GM23248 (cell line): Measurements from ENCODE around the gene PSORS1C1. TPM values are rescaled to one million over a fixed set of nuclear protein-coding genes. Genes with fewer than 3 reads are reported as not detected.

Experiments
- DNase-seq: peaks from one replicate; pipeline ENCODE4 v3.0.0-alpha.2; 2015
- H2AFZ ChIP-seq: fragments of 200-600 bp; sonication (generic); 2 replicates; pipeline ENCODE4 v1.6.1; 2016; ENCODE audit warnings: antibody characterized with exemption
- H3F3A ChIP-seq: fragments of 200-600 bp; sonication (generic); 2 replicates; pipeline ENCODE4 v1.6.1; 2016; ENCODE audit warnings: mild to moderate bottlenecking, antibody characterized with exemption, mixed run types; ENCODE audit not compliant: insufficient read depth
- H3K27ac ChIP-seq: fragments of 200-600 bp; sonication (generic); 2 replicates; pipeline ENCODE4 v1.5.1; 2016; ENCODE audit warnings: mild to moderate bottlenecking
- H3K27me3 ChIP-seq: fragments of 200-600 bp; sonication (generic); replicated peaks from 2 replicates; pipeline ENCODE4 v1.6.1; 2016; ENCODE audit warnings: mild to moderate bottlenecking; ENCODE audit not compliant: insufficient read depth
- H3K36me3 ChIP-seq: fragments of 200-600 bp; sonication (generic); 2 replicates; pipeline ENCODE4 v1.6.1; 2016; ENCODE audit warnings: low read depth, mild to moderate bottlenecking
- H3K4me1 ChIP-seq: fragments of 200-600 bp; sonication (generic); 2 replicates; pipeline ENCODE4 v1.6.1; 2016; ENCODE audit warnings: mild to moderate bottlenecking; ENCODE audit not compliant: insufficient read depth
- H3K4me2 ChIP-seq: fragments of 200-600 bp; sonication (generic); one replicate; pipeline ENCODE4 v1.6.1; 2016; ENCODE audit warnings: mild to moderate bottlenecking; ENCODE audit not compliant: unreplicated experiment
- H3K4me3 ChIP-seq: fragments of 200-600 bp; sonication (generic); 2 replicates; pipeline ENCODE4 v1.5.1; 2016; ENCODE audit warnings: mild to moderate bottlenecking
- H3K79me2 ChIP-seq: fragments of 200-600 bp; sonication (generic); 2 replicates; pipeline ENCODE4 v1.6.1; 2016; ENCODE audit warnings: mild to moderate bottlenecking; ENCODE audit not compliant: insufficient read depth
- H3K9ac ChIP-seq: fragments of 200-600 bp; sonication (generic); 2 replicates; pipeline ENCODE4 v1.6.1; 2016; ENCODE audit warnings: mild to moderate bottlenecking
- H3K9me2 ChIP-seq: fragments of 200-600 bp; sonication (generic); 2 replicates; pipeline ENCODE4 v1.6.1; 2016; ENCODE audit warnings: mixed run types, mild to moderate bottlenecking, moderate library complexity; ENCODE audit not compliant: insufficient read depth
- H3K9me3 ChIP-seq: fragments of 200-600 bp; sonication (generic); one replicate; pipeline ENCODE4 v1.6.1; 2017; ENCODE audit warnings: low read depth
- H4K20me1 ChIP-seq: fragments of 200-600 bp; sonication (generic); 2 replicates; pipeline ENCODE4 v1.6.0; 2016; ENCODE audit not compliant: insufficient read depth
- EZH2 ChIP-seq: fragments of 200-600 bp; sonication (generic); IDR thresholded peaks from 2 replicates; pipeline ENCODE4 v1.6.1; 2018; ENCODE audit warnings: antibody characterized with exemption, mild to moderate bottlenecking; ENCODE audit not compliant: insufficient read depth, poor library complexity, severe bottlenecking
- EZH2phosphoT487 ChIP-seq: fragments of 200-600 bp; sonication (generic); IDR thresholded peaks from 2 replicates; pipeline ENCODE4 v1.6.1; 2018; ENCODE audit warnings: antibody characterized with exemption, moderate library complexity, mild to moderate bottlenecking, low read depth; ENCODE audit not compliant: insufficient read depth
- WGBS, 2 experiments: methylation state at CpG; one replicate each; pipeline ENCODE4 v1.1.6; 2015 to 2017; ENCODE audit warnings: low lambda C conversion rate in 2 of 2, low coverage in 1 of 2; ENCODE audit errors: missing lambda C conversion rate in 2 of 2; 5-methylcytosine and 5-hydroxymethylcytosine counted together
- in situ Hi-C: fragments of 300-500 bp; cut with MboI; formaldehyde crosslinking; loops from 2 replicates; pipeline ENCODE4 v1.15.0; 2020
- polyA plus RNA-seq: library from polyadenylated mRNA; unstranded; fragments of >200 nt; fragmentation: Nextera tagmentation; extraction: Ambion mirVana; gene quantifications from 2 replicates; pipeline ENCODE4 v1.2.1, GENCODE V29; 2016
- total RNA-seq: library from RNA; depleted of rRNA; stranded (reverse); fragments of >200 nt; shearing (Covaris generic); gene quantifications from 2 replicates; pipeline ENCODE4 v1.2.3, GENCODE V29; 2014

The PSORS1C1 gene
- total and polyA plus RNA-seq, 2 experiments from 2014 or later, result 0.22 to 2.6 TPM

DNA sequence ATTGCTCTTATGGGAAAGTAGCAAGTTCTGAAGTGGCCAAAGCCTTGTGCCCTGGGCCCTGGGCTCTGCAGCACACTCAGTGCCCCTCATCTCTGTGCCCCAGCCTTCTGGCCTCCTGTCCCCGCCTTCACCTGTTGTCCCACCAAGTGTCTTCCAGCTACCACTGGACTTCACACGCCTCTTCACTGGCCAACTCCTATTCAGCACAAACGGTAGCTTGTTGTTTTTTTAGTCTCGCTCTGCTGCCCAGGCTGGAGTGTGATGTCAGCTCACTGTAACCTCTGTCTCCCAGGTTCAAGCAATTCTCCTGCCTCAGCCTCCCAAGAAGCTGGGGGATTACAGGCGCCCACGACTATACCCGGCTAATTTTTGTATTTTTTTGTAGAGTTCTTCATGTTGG, 38.2 kb downstream of the PSORS1C1 start:
- Histone ChIP-seq H3K4me1 (no peaks in the 10 kb centered on the region), H3K9ac (no peak overlapping the region), H3K79me2 (no peaks in the 10 kb centered on the region), H3K27me3 (no peaks in the 10 kb centered on the region), H3K4me2 (no peak overlapping the region), H3K36me3 (no peaks in the 10 kb centered on the region), H2AFZ (no peak overlapping the region), H3K27ac (no peak overlapping the region), H3F3A (no peaks in the 10 kb centered on the region), H3K9me3 (no peaks in the 10 kb centered on the region), H3K9me2 (no peaks in the 10 kb centered on the region), H3K4me3 (no peak overlapping the region), H4K20me1 (no peaks in the 10 kb centered on the region)
- 80 to 84% methylated on average over 7 of the region's 7 CpGs for WGBS, 2 experiments
- in situ Hi-C loops, result no loop called here
- no peak for DNase-seq
- no peak for TF ChIP-seq EZH2
- no peak for TF ChIP-seq EZH2phosphoT487

DNA sequence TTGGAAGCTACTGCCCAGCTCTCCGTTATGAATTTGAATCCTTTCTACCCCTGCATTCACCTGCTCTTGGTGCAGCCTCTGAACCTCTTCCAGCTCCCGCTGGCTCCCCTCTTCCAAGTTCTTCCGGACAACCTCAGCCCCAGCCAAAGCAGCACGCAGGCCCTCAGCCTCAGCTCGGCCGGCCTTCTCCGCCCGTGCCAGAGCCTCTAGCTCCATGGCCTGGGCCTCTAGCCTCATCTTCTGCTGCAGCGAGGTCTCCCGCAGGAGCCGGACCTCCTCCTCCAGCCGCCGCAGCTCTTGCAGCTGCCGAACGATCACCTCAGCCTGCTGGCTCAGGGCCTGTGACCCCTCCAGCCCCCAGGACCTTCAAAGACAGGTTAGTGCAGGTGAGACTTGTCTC, 39.8 kb downstream of the PSORS1C1 start:
- DNase-seq, result no peak
- H2AFZ ChIP-seq, result no peak overlapping the region
- no peak overlapping the region for H3K27ac ChIP-seq
- no peak overlapping the region for H3K9ac ChIP-seq
- in situ Hi-C loops, result no loop called here
- H4K20me1 ChIP-seq, result no peaks in the 10 kb centered on the region
- TF ChIP-seq EZH2, result no peak
- H3K9me3 ChIP-seq, result no peaks in the 10 kb centered on the region
- H3F3A ChIP-seq, result peaks cover 4% of the 10 kb centered on the region; the same call in 1 of the 2 replicates
- 98 to 99% methylated on average over 13 to 15 of the region's 15 CpGs for WGBS, 2 experiments
- no peaks in the 10 kb centered on the region for H3K27me3 ChIP-seq
- H3K79me2 ChIP-seq, result no peaks in the 10 kb centered on the region
- no peak overlapping the region for H3K4me2 ChIP-seq
- no peaks in the 10 kb centered on the region for H3K36me3 ChIP-seq
- 0 out of 2 replicates have a peak, but pooled peaks cover 3% of the 10 kb centered on the region for H3K4me1 ChIP-seq
- H3K4me3 ChIP-seq, result no peak overlapping the region
- no peaks in the 10 kb centered on the region for H3K9me2 ChIP-seq

DNA sequence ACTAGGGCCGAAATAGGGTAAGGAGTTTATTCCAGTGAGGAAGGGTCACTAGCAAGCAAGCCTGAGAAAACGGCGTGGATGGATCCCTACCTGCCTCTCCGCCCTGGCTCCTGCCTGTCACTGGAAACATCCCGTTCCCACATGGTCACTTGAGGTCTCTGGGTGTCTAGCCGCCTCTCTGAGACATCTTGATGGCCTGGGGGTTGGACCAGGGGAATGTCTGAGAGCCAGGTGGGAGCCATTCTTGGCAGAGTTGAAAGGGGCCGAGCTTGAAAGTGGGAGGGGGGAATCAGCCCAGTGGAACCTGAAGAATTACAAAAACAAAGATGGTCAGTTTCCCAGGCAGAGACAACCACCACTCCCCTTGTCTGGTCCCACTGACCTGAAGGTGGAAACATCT, 42.0 kb downstream of the PSORS1C1 start:
- peaks cover 15% of the 10 kb centered on the region for H3K79me2 ChIP-seq
- H3K4me3 ChIP-seq, result no peak overlapping the region
- 92 to 97% methylated on average over 7 of the region's 7 CpGs for WGBS, 2 experiments
- no peaks in the 10 kb centered on the region for H3K9me2 ChIP-seq
- H4K20me1 ChIP-seq, result no peaks in the 10 kb centered on the region
- 0 out of 2 replicates have a peak, but pooled peaks cover 3% of the 10 kb centered on the region for H3K4me1 ChIP-seq
- H3K27ac ChIP-seq, result no peak overlapping the region
- in situ Hi-C loops, result no loop called here
- no peaks in the 10 kb centered on the region for H3K9me3 ChIP-seq
- no peak overlapping the region for H3K4me2 ChIP-seq
- no peak for TF ChIP-seq EZH2phosphoT487
- no peak for TF ChIP-seq EZH2
- H3K9ac ChIP-seq, result no peak overlapping the region
- no peak overlapping the region for H2AFZ ChIP-seq
- DNase-seq, result no peak
- H3F3A ChIP-seq, result peaks cover 4% of the 10 kb centered on the region; the same call in 1 of the 2 replicates
- H3K36me3 ChIP-seq, result no peaks in the 10 kb centered on the region
- no peaks in the 10 kb centered on the region for H3K27me3 ChIP-seq

DNA sequence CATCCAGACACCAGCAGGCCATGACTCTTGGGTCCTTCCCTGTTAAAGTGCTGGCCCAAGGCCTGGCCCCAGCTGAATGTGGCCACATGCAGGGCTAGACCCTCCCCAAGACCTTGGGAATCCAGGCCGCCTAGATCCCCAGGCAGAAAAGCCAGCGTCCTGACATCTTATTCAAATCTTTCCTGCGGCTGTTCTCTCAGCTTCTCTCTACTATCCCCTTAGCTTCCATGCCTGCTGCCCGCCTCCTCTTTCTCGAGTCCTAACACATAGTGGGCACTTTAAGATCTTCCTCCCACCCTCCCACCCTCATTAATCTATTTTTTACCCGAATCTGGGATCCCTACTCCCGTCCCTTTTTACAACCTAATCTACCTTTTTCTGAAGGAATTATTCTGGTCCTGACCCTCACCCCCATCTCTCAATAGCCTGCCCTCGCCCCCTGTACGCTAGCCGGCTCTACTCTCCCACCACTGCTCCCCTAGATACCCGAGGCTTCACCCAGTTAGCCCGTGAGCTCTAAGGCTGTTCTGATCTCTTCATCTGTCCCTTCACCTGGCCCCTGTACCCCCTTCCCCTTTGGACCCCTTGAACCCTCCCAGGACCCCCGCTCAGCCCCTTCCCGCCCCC, 43.0 kb downstream of the PSORS1C1 start, which contains the start of gene CCHCR1:
Gene CCHCR1, minus strand, starts transcription at position 290 of the 627 bp plus-strand sequence. Its CDS starts 202 bp downstream, at position 88.
- H3K27ac ChIP-seq, result peak within 1 kb of the TSS; percentile 33; the same call in 1 of the 2 replicates
- H3K9ac ChIP-seq, result peak within 1 kb of the TSS; percentile 83
- 0 out of 2 replicates have a peak, but pooled peaks cover 3% of the 10 kb centered on the region for H3K4me1 ChIP-seq
- H3K4me2 ChIP-seq, result peak within 1 kb of the TSS; percentile 84
- H3F3A ChIP-seq, result peaks cover 4% of the 10 kb centered on the region; the same call in 1 of the 2 replicates
- DNase-seq, result peak; percentile 33
- peak within 1 kb of the TSS; percentile 94 for H3K4me3 ChIP-seq
- H3K79me2 ChIP-seq, result peaks cover 15% of the 10 kb centered on the region
- TF ChIP-seq EZH2phosphoT487, result no peak
- no peak for TF ChIP-seq EZH2
- WGBS, 2 experiments, result 2% methylated on average over 12 to 14 of the region's 14 CpGs
- H3K36me3 ChIP-seq, result no peaks in the 10 kb centered on the region
- peak within 1 kb of the TSS; percentile 96 for H2AFZ ChIP-seq
- H4K20me1 ChIP-seq, result no peaks in the 10 kb centered on the region
- in situ Hi-C loops, result no loop called here
- no peaks in the 10 kb centered on the region for H3K9me3 ChIP-seq
- no peaks in the 10 kb centered on the region for H3K9me2 ChIP-seq
- H3K27me3 ChIP-seq, result no peaks in the 10 kb centered on the region
